Neural cell (in vitro differentiated cells): ENCODE data around the gene DLG2. TPM values are rescaled to one million over a fixed set of nuclear protein-coding genes. Genes with fewer than 3 reads are reported as not detected.

Experiments used
- H2AFZ ChIP-seq: fragments of 200-600, 300-800 bp; sonication (generic), shearing (Covaris generic); 2 replicates; pipeline ENCODE4 v1.6.0; 2014; ENCODE audit warnings: low read depth, mild to moderate bottlenecking, antibody characterized with exemption, low read length, moderate library complexity
- H3F3A ChIP-seq: fragments of 200-600 bp; shearing (Covaris generic); 2 replicates; pipeline ENCODE4 v1.6.1; 2016; ENCODE audit warnings: mild to moderate bottlenecking, moderate library complexity, mixed read lengths, antibody characterized with exemption, low read length; ENCODE audit not compliant: insufficient read depth, poor library complexity, severe bottlenecking
- H3K27ac ChIP-seq: fragments of 200-600, 300-800 bp; sonication (generic), shearing (Covaris generic); 2 replicates; pipeline ENCODE4 v1.5.1; 2014; ENCODE audit warnings: mild to moderate bottlenecking, low read length, moderate library complexity
- H3K27me3 ChIP-seq: fragments of 300-800, 200-600 bp; sonication (generic), shearing (Covaris generic); 2 replicates; pipeline ENCODE4 v1.6.0; 2014; ENCODE audit warnings: mild to moderate bottlenecking, low read depth, low read length, moderate library complexity; ENCODE audit not compliant: insufficient read depth
- H3K36me3 ChIP-seq: fragments of 300-800, 200-600 bp; sonication (generic), shearing (Covaris generic); 2 replicates; pipeline ENCODE4 v1.5.1; 2014; ENCODE audit warnings: mild to moderate bottlenecking, antibody characterized with exemption, low read length, moderate library complexity; ENCODE audit not compliant: insufficient read depth
- H3K4me2 ChIP-seq: fragments of 300-800, 200-600 bp; sonication (generic), shearing (Covaris generic); 2 replicates; pipeline ENCODE4 v1.6.0; 2014; ENCODE audit warnings: mild to moderate bottlenecking, low read length
- H3K4me3 ChIP-seq: fragments of 300-800, 200-600 bp; sonication (generic), shearing (Covaris generic); 2 replicates; pipeline ENCODE4 v1.5.1; 2014; ENCODE audit warnings: mild to moderate bottlenecking, low read length, moderate library complexity
- H3K79me2 ChIP-seq: fragments of 200-600 bp; shearing (Covaris generic); replicated peaks from 2 replicates; pipeline ENCODE4 v1.6.0; 2014; ENCODE audit warnings: mild to moderate bottlenecking, low read length, moderate library complexity; ENCODE audit not compliant: insufficient read depth
- H3K9ac ChIP-seq: fragments of 300-800, 200-600 bp; sonication (generic), shearing (Covaris generic); 2 replicates; pipeline ENCODE4 v1.6.1; 2016; ENCODE audit warnings: mild to moderate bottlenecking, low read length, mixed read lengths
- H3K9me2 ChIP-seq: fragments of 200-600 bp; shearing (Covaris generic); 2 replicates; pipeline ENCODE4 v1.6.1; 2016; ENCODE audit warnings: mild to moderate bottlenecking, low read length, mixed read lengths; ENCODE audit not compliant: insufficient read depth
- H3K9me3 ChIP-seq: fragments of 200-600, 300-800 bp; sonication (generic), shearing (Covaris generic); 2 replicates; pipeline ENCODE4 v1.6.1; 2016; ENCODE audit warnings: mild to moderate bottlenecking, mixed run types, low read length, moderate library complexity, mixed read lengths
- H4K20me1 ChIP-seq: fragments of 200-600 bp; shearing (Covaris generic); 2 replicates; pipeline ENCODE4 v1.6.1; 2016; ENCODE audit warnings: mild to moderate bottlenecking, mixed run types; ENCODE audit not compliant: insufficient read depth
- EP300 ChIP-seq: fragments of 450-650 bp; conservative IDR thresholded peaks from 2 replicates; pipeline ENCODE4 v1.6.1; 2014; ENCODE audit warnings: antibody characterized with exemption, mild to moderate bottlenecking, moderate library complexity; ENCODE audit not compliant: poor library complexity, severe bottlenecking
- EZH2 ChIP-seq: fragments of 200-600, 300-800 bp; shearing (Covaris generic), sonication (generic); IDR thresholded peaks from 2 replicates; pipeline ENCODE4 v1.6.1; 2014; ENCODE audit warnings: antibody characterized with exemption, low read length, borderline replicate concordance, mild to moderate bottlenecking; ENCODE audit not compliant: insufficient read depth, poor library complexity, severe bottlenecking
- MXI1 ChIP-seq: fragments of 450-650 bp; conservative IDR thresholded peaks from 2 replicates; pipeline ENCODE4 v1.6.1; 2014; ENCODE audit warnings: antibody characterized with exemption, mild to moderate bottlenecking; ENCODE audit not compliant: poor library complexity, severe bottlenecking
- POLR2AphosphoS5 ChIP-seq: IDR thresholded peaks from 2 replicates; pipeline ENCODE4 v1.6.1; 2012
- RAD21 ChIP-seq: fragments of 450-650 bp; conservative IDR thresholded peaks from 2 replicates; pipeline ENCODE4 v1.6.1; 2014; ENCODE audit warnings: antibody characterized with exemption, mild to moderate bottlenecking, moderate library complexity
- REST ChIP-seq: IDR thresholded peaks from 2 replicates; pipeline ENCODE4 v1.6.1; 2012; ENCODE audit warnings: borderline replicate concordance
- SMC3 ChIP-seq: fragments of 450-650 bp; conservative IDR thresholded peaks from 2 replicates; pipeline ENCODE4 v1.6.1; 2014; ENCODE audit warnings: antibody characterized with exemption, mild to moderate bottlenecking, moderate library complexity; ENCODE audit not compliant: poor library complexity
- TAF1 ChIP-seq: IDR thresholded peaks from 2 replicates; pipeline ENCODE4 v1.6.1; 2012; ENCODE audit warnings: low read depth
- polyA plus RNA-seq: library from polyadenylated mRNA; depleted of rRNA; stranded (reverse); fragments of >200 nt; gene quantifications from 2 replicates; pipeline ENCODE4 v1.2.3, GENCODE V29; 2014
- TF ChIP-seq, protein P1 (sequence below): fragments of 450-650 bp; IDR thresholded peaks from 2 replicates; pipeline ENCODE4 v1.5.1; 2014; ENCODE audit warnings: antibody characterized with exemption, mild to moderate bottlenecking, moderate library complexity; ENCODE audit not compliant: poor library complexity, severe bottlenecking

Gene DLG2
- polyA plus RNA-seq, 1 donor from 2014 or later = 179 TPM

- no peak overlapping the region for H3K27ac ChIP-seq
- H3K4me2 ChIP-seq = no peak overlapping the region
- H3K27me3 ChIP-seq = no peaks in the 10 kb centered on the region
Measured at GRCh38 chr11:84227970-84228665, 1399.0 kb downstream of the DLG2 start.

GRCh38 chr11:84224042-84224441, 1403.1 kb downstream of the DLG2 start:
- H3K4me3 ChIP-seq = no peak overlapping the region
- H3K79me2 ChIP-seq = no peaks in the 10 kb centered on the region
- no peak overlapping the region for H3K9ac ChIP-seq
- no peaks in the 10 kb centered on the region for H4K20me1 ChIP-seq
- H3K9me3 ChIP-seq = no peaks in the 10 kb centered on the region
- H3K27me3 ChIP-seq = no peaks in the 10 kb centered on the region
- no peak overlapping the region for H2AFZ ChIP-seq
- no peaks in the 10 kb centered on the region for H3K9me2 ChIP-seq
- H3F3A ChIP-seq = no peaks in the 10 kb centered on the region
- no peaks in the 10 kb centered on the region for H3K36me3 ChIP-seq
- H3K27ac ChIP-seq = no peak overlapping the region
- H3K4me2 ChIP-seq = no peak overlapping the region
- TF ChIP-seq MXI1 = no peak
- no peak for TF ChIP-seq SMC3
- no peak for TF ChIP-seq RAD21
- no peak for TF ChIP-seq REST
- TF ChIP-seq, protein P1, sequence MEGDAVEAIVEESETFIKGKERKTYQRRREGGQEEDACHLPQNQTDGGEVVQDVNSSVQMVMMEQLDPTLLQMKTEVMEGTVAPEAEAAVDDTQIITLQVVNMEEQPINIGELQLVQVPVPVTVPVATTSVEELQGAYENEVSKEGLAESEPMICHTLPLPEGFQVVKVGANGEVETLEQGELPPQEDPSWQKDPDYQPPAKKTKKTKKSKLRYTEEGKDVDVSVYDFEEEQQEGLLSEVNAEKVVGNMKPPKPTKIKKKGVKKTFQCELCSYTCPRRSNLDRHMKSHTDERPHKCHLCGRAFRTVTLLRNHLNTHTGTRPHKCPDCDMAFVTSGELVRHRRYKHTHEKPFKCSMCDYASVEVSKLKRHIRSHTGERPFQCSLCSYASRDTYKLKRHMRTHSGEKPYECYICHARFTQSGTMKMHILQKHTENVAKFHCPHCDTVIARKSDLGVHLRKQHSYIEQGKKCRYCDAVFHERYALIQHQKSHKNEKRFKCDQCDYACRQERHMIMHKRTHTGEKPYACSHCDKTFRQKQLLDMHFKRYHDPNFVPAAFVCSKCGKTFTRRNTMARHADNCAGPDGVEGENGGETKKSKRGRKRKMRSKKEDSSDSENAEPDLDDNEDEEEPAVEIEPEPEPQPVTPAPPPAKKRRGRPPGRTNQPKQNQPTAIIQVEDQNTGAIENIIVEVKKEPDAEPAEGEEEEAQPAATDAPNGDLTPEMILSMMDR = no peak
- no peak for TF ChIP-seq TAF1
- TF ChIP-seq EZH2 = no peak

More at GRCh38 chr11:84227970-84228665, 1399.0 kb downstream of the DLG2 start:
- TF ChIP-seq MXI1 (no peak), RAD21 (no peak), SMC3 (no peak), EP300 (no peak), TAF1 (no peak), EZH2 (no peak), POLR2AphosphoS5 (no peak), REST (no peak)
- TF ChIP-seq, protein P1 = no peak
- no peaks in the 10 kb centered on the region for H3K9me3 ChIP-seq
- no peaks in the 10 kb centered on the region for H3F3A ChIP-seq
- no peak overlapping the region for H3K9ac ChIP-seq
- H3K36me3 ChIP-seq = no peaks in the 10 kb centered on the region
- H3K79me2 ChIP-seq = no peaks in the 10 kb centered on the region
- no peak overlapping the region for H3K4me3 ChIP-seq
- no peak overlapping the region for H2AFZ ChIP-seq
- H3K9me2 ChIP-seq = no peaks in the 10 kb centered on the region
- H4K20me1 ChIP-seq = no peaks in the 10 kb centered on the region
